GM12892 (cell line): ENCODE measurements around the gene SPATS1.

Experiments
- DNase-seq: peaks from one replicate; pipeline ENCODE4 v3.0.0; 2011; ENCODE audit not compliant: insufficient read length
- FAIRE-seq: peaks from 2 replicates; lab custom pipeline; 2011; peaks lifted over from hg19 to GRCh38; lab: Jason Lieb, UNC
- POLR2A ChIP-seq: IDR thresholded peaks from 2 replicates; pipeline ENCODE4 v1.6.1; 2011; ENCODE audit warnings: low read depth, low read length, control low read depth
- POLR2AphosphoS5 ChIP-seq: IDR thresholded peaks from 2 replicates; pipeline ENCODE4 v1.6.1; 2011; ENCODE audit warnings: low read depth, low read length, control low read depth
- TAF1 ChIP-seq: IDR thresholded peaks from 2 replicates; pipeline ENCODE4 v1.6.1; 2011; ENCODE audit warnings: low read depth, mild to moderate bottlenecking, control low read depth, low read length, borderline replicate concordance

Gene SPATS1

GRCh38 chr6:44356487-44356886 lies 14.0 kb downstream of the SPATS1 start:
- FAIRE-seq (no peak), DNase-seq (no peak)
- TF ChIP-seq TAF1, result no peak
- no peak for TF ChIP-seq POLR2A
- no peak for TF ChIP-seq POLR2AphosphoS5

- no peak for FAIRE-seq
- TF ChIP-seq POLR2A (no peak), TAF1 (no peak), POLR2AphosphoS5 (no peak)
- DNase-seq, result no peak
Measured at GRCh38 chr6:44359973-44360372, 17.5 kb downstream of the SPATS1 start.

- no peak for FAIRE-seq
- DNase-seq, result no peak
- TF ChIP-seq POLR2AphosphoS5, result no peak
- no peak for TF ChIP-seq TAF1
- TF ChIP-seq POLR2A, result no peak
Measured at GRCh38 chr6:44361947-44362346, 19.5 kb downstream of the SPATS1 start.

GRCh38 chr6:44363377-44363926 lies 21.0 kb downstream of the SPATS1 start:
- TF ChIP-seq POLR2AphosphoS5 (no peak), TAF1 (no peak), POLR2A (no peak)
- DNase-seq (no peak), FAIRE-seq (no peak)

GRCh38 chr6:44366781-44367180 lies 24.3 kb downstream of the SPATS1 start:
- TF ChIP-seq POLR2AphosphoS5 (no peak), TAF1 (no peak), POLR2A (no peak)
- DNase-seq, result no peak
- no peak for FAIRE-seq

- TF ChIP-seq POLR2A (no peak), POLR2AphosphoS5 (no peak), TAF1 (no peak)
- DNase-seq (no peak), FAIRE-seq (no peak)
Measured at GRCh38 chr6:44367681-44368080, 25.2 kb downstream of the SPATS1 start.

- DNase-seq, result no peak
Measured at GRCh38 chr6:44373051-44373450, 30.6 kb downstream of the SPATS1 start.

GRCh38 chr6:44373787-44374186 lies 31.3 kb downstream of the SPATS1 start:
- no peak for DNase-seq
- TF ChIP-seq POLR2A (no peak), TAF1 (no peak), POLR2AphosphoS5 (no peak)
- FAIRE-seq, result no peak

More at GRCh38 chr6:44373051-44373450, 30.6 kb downstream of the SPATS1 start:
- TF ChIP-seq TAF1 (no peak), POLR2AphosphoS5 (no peak), POLR2A (no peak)
- no peak for FAIRE-seq

- TF ChIP-seq TAF1, result no peak
- no peak for TF ChIP-seq POLR2AphosphoS5
- FAIRE-seq (no peak), DNase-seq (no peak)
Measured at GRCh38 chr6:44375071-44375470, 32.6 kb downstream of the SPATS1 start.

GRCh38 chr6:44377484-44377883 lies 35.0 kb downstream of the SPATS1 start:
- FAIRE-seq (no peak), DNase-seq (no peak)
- TF ChIP-seq TAF1 (no peak), POLR2A (no peak), POLR2AphosphoS5 (no peak)

GRCh38 chr6:44377971-44378370 lies 35.5 kb downstream of the SPATS1 start:
- no peak for TF ChIP-seq POLR2AphosphoS5
- TF ChIP-seq POLR2A, result no peak
- no peak for TF ChIP-seq TAF1
- FAIRE-seq (no peak), DNase-seq (no peak)

GRCh38 chr6:44381739-44382138 lies 39.3 kb downstream of the SPATS1 start:
- no peak for TF ChIP-seq POLR2A
- no peak for TF ChIP-seq POLR2AphosphoS5
- TF ChIP-seq TAF1, result no peak
- FAIRE-seq (no peak), DNase-seq (no peak)
